Uterus (tissue), 4 donors: ENCODE measurements around the gene LPP. TPM values are rescaled to one million over a fixed set of nuclear protein-coding genes. Genes with fewer than 3 reads are reported as not detected.

ENCODE experiments used
- DNase-seq, 2 donors: peaks; one replicate each; pipeline ENCODE4 v3.0.0-alpha.2; 2019 to 2020
- H3K27ac ChIP-seq, 2 donors: fragments of 200-600 bp; sonication (generic); 1 replicate in 1 of 2; 2 replicates in 1 of 2; pipeline ENCODE4 v1.5.1; 2016 to 2018
- H3K27me3 ChIP-seq, 2 donors: fragments of 200-600 bp; sonication (generic); one replicate each; pipeline ENCODE4 v1.5.1; 2018 to 2019; ENCODE audit warnings: control low read depth in 1 of 2
- H3K36me3 ChIP-seq, 2 donors: fragments of 200-600 bp; sonication (generic); one replicate each; pipeline ENCODE4 v1.5.1; 2019; ENCODE audit warnings: control low read depth in 1 of 2
- H3K4me1 ChIP-seq, 2 donors: fragments of 200-600 bp; sonication (generic); one replicate each; pipeline ENCODE4 v1.5.1; 2018 to 2019; ENCODE audit warnings: control low read depth in 1 of 2
- H3K4me3 ChIP-seq, 2 donors: fragments of 200-600 bp; sonication (generic); 1 replicate in 1 of 2; 2 replicates in 1 of 2; pipeline ENCODE4 v1.5.1; 2018 to 2019; ENCODE audit warnings: mild to moderate bottlenecking in 1 of 2
- H3K9me3 ChIP-seq, 2 donors: fragments of 200-600 bp; sonication (generic); one replicate each; pipeline ENCODE4 v1.5.1; 2019; ENCODE audit warnings: control low read depth in 1 of 2
- CTCF ChIP-seq, 4 experiments: fragments of 200-600 bp in 2 of 4; fragments of 450-650 bp in 2 of 4; sonication (generic) in 2 of 4; IDR thresholded peaks; one replicate each; pipeline ENCODE4 v1.5.1; 2016 to 2019; ENCODE audit warnings: antibody characterized with exemption in 4 of 4, mild to moderate bottlenecking in 2 of 4, moderate library complexity in 1 of 4
- POLR2A ChIP-seq, 2 donors: fragments of 450-650 bp; IDR thresholded peaks; one replicate each; pipeline ENCODE4 v1.6.1; 2016; ENCODE audit warnings: antibody characterized with exemption in 2 of 2, mild to moderate bottlenecking in 1 of 2, moderate library complexity in 1 of 2
- intact Hi-C: fragments of 100-400 bp; cut with DNase I; formaldehyde crosslinking; loops from one replicate; pipeline ENCODE4 v1.15.1; 2023; ENCODE audit warnings: low total_unique reads
- total RNA-seq, 4 donors: library from RNA; depleted of rRNA in 3 of 4; stranded (reverse); fragments of >200 nt in 3 of 4; gene quantifications; one replicate each; pipeline versions ENCODE4 v1.1.0 to v1.2.4, GENCODE V29; 2014 to 2023
- donor health status: DM: yes; HTN: yes; CAD: no.

The LPP gene
- total RNA-seq, 4 donors from 2014 or later: 180 to 1,374 (median 712) TPM

- Histone ChIP-seq H3K36me3 (no peaks in the 10 kb centered on the region), H3K27me3 (no peaks in the 10 kb centered on the region), H3K4me3 (no peak overlapping the region), H3K27ac (no peak overlapping the region), H3K4me1 (no peaks in the 10 kb centered on the region), H3K9me3 (no peaks in the 10 kb centered on the region)
- intact Hi-C loops: no loop called here
- DNase-seq: no peak
- TF ChIP-seq CTCF (IDR thresholded peaks at IDR 0.05) (no peak), POLR2A (IDR thresholded peaks at IDR 0.05) (no peak)
Observed at GRCh38 chr3:188526057-188526456, 372.1 kb downstream of the LPP start.

- intact Hi-C loops: no loop called here
- no peaks in the 10 kb centered on the region for H3K4me1 ChIP-seq
- no peak overlapping the region for H3K27ac ChIP-seq
- TF ChIP-seq CTCF (IDR thresholded peaks at IDR 0.05): no peak
- TF ChIP-seq POLR2A (IDR thresholded peaks at IDR 0.05): no peak
- no peak overlapping the region for H3K4me3 ChIP-seq
- no peaks in the 10 kb centered on the region for H3K9me3 ChIP-seq
- no peaks in the 10 kb centered on the region for H3K27me3 ChIP-seq
- no peak for DNase-seq
- no peaks in the 10 kb centered on the region for H3K36me3 ChIP-seq
Observed at GRCh38 chr3:188527389-188527788, 373.4 kb downstream of the LPP start.

- Histone ChIP-seq H3K9me3 (no peaks in the 10 kb centered on the region), H3K4me1 (no peaks in the 10 kb centered on the region)
- intact Hi-C loops: no loop called here
Observed at GRCh38 chr3:188528396-188528795, 374.4 kb downstream of the LPP start.

GRCh38 chr3:188529228-188529627, 375.3 kb downstream of the LPP start:
- DNase-seq: no peak
- H3K9me3 ChIP-seq: no peaks in the 10 kb centered on the region
- no peaks in the 10 kb centered on the region for H3K36me3 ChIP-seq
- H3K27ac ChIP-seq: no peak overlapping the region
- H3K27me3 ChIP-seq: no peaks in the 10 kb centered on the region
- H3K4me1 ChIP-seq: no peaks in the 10 kb centered on the region
- TF ChIP-seq CTCF (IDR thresholded peaks at IDR 0.05) (no peak), POLR2A (IDR thresholded peaks at IDR 0.05) (no peak)
- H3K4me3 ChIP-seq: no peak overlapping the region
- intact Hi-C loops: no loop called here

More at GRCh38 chr3:188528396-188528795, 374.4 kb downstream of the LPP start:
- Histone ChIP-seq H3K4me3 (no peak overlapping the region), H3K36me3 (no peaks in the 10 kb centered on the region), H3K27ac (no peak overlapping the region), H3K27me3 (no peaks in the 10 kb centered on the region)
- no peak for TF ChIP-seq CTCF (IDR thresholded peaks at IDR 0.05)
- DNase-seq: no peak

GRCh38 chr3:188530226-188530625, 376.3 kb downstream of the LPP start:
- H3K27ac ChIP-seq: no peak overlapping the region
- TF ChIP-seq POLR2A (IDR thresholded peaks at IDR 0.05): no peak
- no peak for TF ChIP-seq CTCF (IDR thresholded peaks at IDR 0.05)
- no peaks in the 10 kb centered on the region for H3K36me3 ChIP-seq
- H3K9me3 ChIP-seq: no peaks in the 10 kb centered on the region
- H3K4me3 ChIP-seq: no peak overlapping the region
- no peaks in the 10 kb centered on the region for H3K4me1 ChIP-seq
- no peaks in the 10 kb centered on the region for H3K27me3 ChIP-seq
- DNase-seq: no peak
- intact Hi-C loops: no loop called here
